CD14-positive monocyte (primary cell): ENCODE measurements around the gene TGM4. TPM values are rescaled to one million over a fixed set of nuclear protein-coding genes. Genes with fewer than 3 reads are reported as not detected.

Experiments
- DNase-seq, 3 donors: peaks; one replicate each; pipeline ENCODE4 v3.0.0-alpha.2; 2011 to 2022
- H2AFZ ChIP-seq: 2 replicates; pipeline ENCODE4 v1.6.0; 2012; ENCODE audit warnings: mild to moderate bottlenecking, low read depth, low read length, inconsistent platforms; ENCODE audit not compliant: insufficient read depth, poor library complexity, severe bottlenecking
- H3K27ac ChIP-seq, 2 donors: 1 replicate in 1 of 2; 2 replicates in 1 of 2; pipeline ENCODE4 v1.5.1; 2012 to 2013; ENCODE audit warnings: low read length in 2 of 2, control low read depth in 1 of 2, inconsistent platforms in 1 of 2, low read depth in 1 of 2, mild to moderate bottlenecking in 1 of 2
- H3K27me3 ChIP-seq, 2 donors: one replicate each; pipeline versions ENCODE4 v1.6.0 to v1.6.1; 2011 to 2013; ENCODE audit warnings: low read length in 2 of 2; ENCODE audit not compliant: control insufficient read depth in 2 of 2, insufficient read depth in 2 of 2
- H3K36me3 ChIP-seq, 2 donors: replicated peaks in 1 of 2; 1 replicate in 1 of 2; 2 replicates in 1 of 2; pipeline versions ENCODE4 v1.5.1 to v1.6.1; 2012 to 2013; ENCODE audit warnings: low read length in 2 of 2, control low read depth in 1 of 2, inconsistent platforms in 1 of 2, mild to moderate bottlenecking in 1 of 2; ENCODE audit not compliant: insufficient read depth in 2 of 2, control insufficient read depth in 1 of 2
- H3K4me1 ChIP-seq, 2 donors: 1 replicate in 1 of 2; 2 replicates in 1 of 2; pipeline versions ENCODE4 v1.5.1 to v1.6.1; 2012 to 2013; ENCODE audit warnings: low read length in 2 of 2, control low read depth in 1 of 2, inconsistent platforms in 1 of 2, mild to moderate bottlenecking in 1 of 2, moderate library complexity in 1 of 2; ENCODE audit not compliant: insufficient read depth in 2 of 2, control insufficient read depth in 1 of 2
- H3K4me2 ChIP-seq: replicated peaks from 2 replicates; pipeline ENCODE3; 2012; ENCODE audit warnings: low read length, moderate library complexity, mild to moderate bottlenecking; ENCODE audit not compliant: poor library complexity, severe bottlenecking; ENCODE audit errors: extremely low read depth
- H3K4me3 ChIP-seq, 3 experiments: fragments of 200-600 bp in 1 of 3; sonication (generic) in 1 of 3; replicated peaks in 1 of 3; 1 replicate in 2 of 3; 2 replicates in 1 of 3; pipeline ENCODE4 v1.5.1; 2011 to 2013; ENCODE audit warnings: low read length in 3 of 3, mild to moderate bottlenecking in 3 of 3, control low read depth in 2 of 3, low read depth in 2 of 3, inconsistent platforms in 1 of 3, moderate library complexity in 1 of 3
- H3K79me2 ChIP-seq: 2 replicates; pipeline ENCODE4 v1.6.0; 2012; ENCODE audit warnings: mild to moderate bottlenecking, control low read depth, inconsistent platforms, low read length, moderate library complexity; ENCODE audit not compliant: insufficient read depth
- H3K9ac ChIP-seq: 2 replicates; pipeline ENCODE4 v1.6.0; 2017; ENCODE audit warnings: low read length, mild to moderate bottlenecking; ENCODE audit not compliant: insufficient read depth, poor library complexity, severe bottlenecking
- H3K9me3 ChIP-seq, 2 donors: replicated peaks in 1 of 2; 1 replicate in 1 of 2; 2 replicates in 1 of 2; pipeline versions ENCODE4 v1.5.1 to v1.6.1; 2012 to 2013; ENCODE audit warnings: low read length in 2 of 2, control low read depth in 1 of 2; ENCODE audit not compliant: control insufficient read depth in 1 of 2, insufficient read depth in 1 of 2
- H4K20me1 ChIP-seq: 2 replicates; pipeline ENCODE4 v1.6.0; 2012; ENCODE audit warnings: mild to moderate bottlenecking, low read length, control low read depth, moderate library complexity; ENCODE audit not compliant: insufficient read depth
- H3K27ac Mint-ChIP-seq, 7 donors: one replicate each; pipeline ENCODE4 v1.8.0; 2020; ENCODE audit warnings: mild to moderate bottlenecking in 7 of 7, mixed read lengths in 7 of 7, moderate library complexity in 6 of 7, inconsistent platforms in 2 of 7
- H3K27me3 Mint-ChIP-seq, 3 donors: one replicate each; pipeline ENCODE4 v1.8.0; 2021 to 2022; ENCODE audit warnings: low read depth in 3 of 3, mild to moderate bottlenecking in 3 of 3, mixed read lengths in 3 of 3, moderate library complexity in 3 of 3, inconsistent platforms in 1 of 3
- H3K36me3 Mint-ChIP-seq, 2 donors: one replicate each; pipeline ENCODE4 v1.8.0; 2020; ENCODE audit warnings: mixed read lengths in 2 of 2, inconsistent platforms in 1 of 2, mild to moderate bottlenecking in 1 of 2
- H3K4me1 Mint-ChIP-seq: one replicate; pipeline ENCODE4 v1.8.0; 2020; ENCODE audit warnings: mild to moderate bottlenecking, mixed read lengths
- H3K4me3 Mint-ChIP-seq, 2 donors: one replicate each; pipeline ENCODE4 v1.8.0; 2020; ENCODE audit warnings: mild to moderate bottlenecking in 2 of 2, mixed read lengths in 2 of 2, moderate library complexity in 1 of 2
- H3K9me3 Mint-ChIP-seq, 7 donors: one replicate each; pipeline ENCODE4 v1.8.0; 2020 to 2022; ENCODE audit warnings: mixed read lengths in 7 of 7, mild to moderate bottlenecking in 6 of 7, moderate library complexity in 6 of 7, inconsistent platforms in 2 of 7
- CTCF ChIP-seq: fragments of 200-600 bp; IDR thresholded peaks from one replicate; pipeline ENCODE4 v1.8.0; 2022; ENCODE audit warnings: antibody characterized with exemption, mild to moderate bottlenecking
- WGBS: methylation state at CpG from one replicate; pipeline ENCODE4 v1.1.5; 2013; ENCODE audit warnings: missing lambda C conversion rate; ENCODE audit not compliant: insufficient coverage; 5-methylcytosine and 5-hydroxymethylcytosine counted together
- intact Hi-C, 2 donors: fragments of 100-400 bp; cut with micrococcal nuclease; formaldehyde crosslinking; loops; one replicate each; pipeline versions ENCODE4 v1.15.0 to v1.15.1; 2023
- polyA plus RNA-seq, 3 donors: library from polyadenylated mRNA; depleted of rRNA in 1 of 3; unstranded in 2 of 3; stranded (reverse) in 1 of 3; fragments of 300-500 nt in 2 of 3; fragments of >200 nt in 1 of 3; fragmentation: Illumina TruSeq in 2 of 3; gene quantifications; 1 replicate in 2 of 3; 2 replicates in 1 of 3; pipeline ENCODE4 v1.2.3, GENCODE V29; 2012 to 2021

TGM4 gene
- polyA plus RNA-seq, 3 donors: 0.04 TPM; not detected in 2

- H3K9me3 ChIP-seq: no peaks in the 10 kb centered on the region
- no peak for TF ChIP-seq CTCF
- no peaks in the 10 kb centered on the region for H4K20me1 ChIP-seq
- H3K4me3 ChIP-seq: no peak overlapping the region
- H3K36me3 Mint-ChIP-seq: no peaks in the 10 kb centered on the region
- intact Hi-C loops: no loop called here
- peaks cover 0 to 3% (median 2%) of the 10 kb centered on the region in 7 donors for H3K9me3 Mint-ChIP-seq
- H3K27me3 Mint-ChIP-seq: peaks cover 4 to 5% (median 5%) of the 10 kb centered on the region in 3 donors
- no peak overlapping the region for H3K4me2 ChIP-seq
- H3K9ac ChIP-seq: no peak overlapping the region
- H3K27me3 ChIP-seq: no peaks in the 10 kb centered on the region
- no peaks in the 10 kb centered on the region for H3K36me3 ChIP-seq
- no peak overlapping the region for H3K27ac ChIP-seq
- H3K27ac Mint-ChIP-seq: no peak overlapping the region
- H3K79me2 ChIP-seq: no peaks in the 10 kb centered on the region
- H3K4me1 ChIP-seq: no peaks in the 10 kb centered on the region
- no peak for DNase-seq
- no peaks in the 10 kb centered on the region for H3K4me1 Mint-ChIP-seq
- no peak overlapping the region for H3K4me3 Mint-ChIP-seq
- 100% methylated on average over 1 of the region's 3 CpGs for WGBS
- H2AFZ ChIP-seq: no peak overlapping the region
Measured at GRCh38 chr3:44875596-44875995, 1.2 kb downstream of the TGM4 start.

- H3K4me1 ChIP-seq: no peaks in the 10 kb centered on the region
- no peaks in the 10 kb centered on the region for H4K20me1 ChIP-seq
- H3K9ac ChIP-seq: no peak overlapping the region
- intact Hi-C loops: no loop called here
- no peak overlapping the region for H3K4me3 ChIP-seq
- no peak for TF ChIP-seq CTCF
- H3K36me3 Mint-ChIP-seq: no peaks in the 10 kb centered on the region
- peaks cover 4 to 7% (median 5%) of the 10 kb centered on the region in 3 donors for H3K27me3 Mint-ChIP-seq
- H3K9me3 ChIP-seq: no peaks in the 10 kb centered on the region
- H2AFZ ChIP-seq: no peak overlapping the region
- DNase-seq: no peak
- H3K9me3 Mint-ChIP-seq: peaks cover 0 to 6% (median 2%) of the 10 kb centered on the region in 7 donors
- no peak overlapping the region for H3K4me3 Mint-ChIP-seq
- no peaks in the 10 kb centered on the region for H3K79me2 ChIP-seq
- no peak overlapping the region for H3K27ac Mint-ChIP-seq
- no peak overlapping the region for H3K27ac ChIP-seq
- no peak overlapping the region for H3K4me2 ChIP-seq
- no CpG with 5 or more reads among the region's 3 CpGs for WGBS
- H3K27me3 ChIP-seq: no peaks in the 10 kb centered on the region
- H3K36me3 ChIP-seq: no peaks in the 10 kb centered on the region
- H3K4me1 Mint-ChIP-seq: no peaks in the 10 kb centered on the region
Measured at GRCh38 chr3:44877333-44877732, 2.9 kb downstream of the TGM4 start.
